Nephron progenitor cell (in vitro differentiated cells): ENCODE data around the gene ACOT9.
"Not testable (repeated sequence)": the region's sequence is repeated elsewhere in the genome, so short reads cannot be mapped to it uniquely, and the experiment has no call there.

ENCODE experiments used
- DNase-seq: peaks from one replicate; pipeline ENCODE4 v3.0.0; 2021
- H3K27ac Mint-ChIP-seq: 2 replicates; pipeline ENCODE4 v1.8.0; 2021; ENCODE audit warnings: mild to moderate bottlenecking, moderate library complexity, mixed read lengths
- H3K27me3 Mint-ChIP-seq: 2 replicates; pipeline ENCODE4 v1.8.0; 2021; ENCODE audit warnings: mild to moderate bottlenecking, low read depth, mixed read lengths; ENCODE audit not compliant: poor library complexity
- H3K36me3 Mint-ChIP-seq: 2 replicates; pipeline ENCODE4 v1.8.0; 2021; ENCODE audit warnings: low read depth, mixed read lengths
- H3K4me1 Mint-ChIP-seq: 2 replicates; pipeline ENCODE4 v1.8.0; 2021; ENCODE audit warnings: mixed read lengths
- H3K4me3 Mint-ChIP-seq: 2 replicates; pipeline ENCODE4 v1.8.0; 2021; ENCODE audit warnings: mild to moderate bottlenecking, moderate library complexity, mixed read lengths
- H3K9me3 Mint-ChIP-seq: 2 replicates; pipeline ENCODE4 v1.8.0; 2021; ENCODE audit warnings: mild to moderate bottlenecking, moderate library complexity, mixed read lengths
- TF ChIP-seq, protein P1 (sequence below): fragments of 200-600 bp; sonication (generic); IDR thresholded peaks from 2 replicates; pipeline ENCODE4 v1.5.0; 2021; ENCODE audit warnings: antibody characterized with exemption

The ACOT9 gene

DNA sequence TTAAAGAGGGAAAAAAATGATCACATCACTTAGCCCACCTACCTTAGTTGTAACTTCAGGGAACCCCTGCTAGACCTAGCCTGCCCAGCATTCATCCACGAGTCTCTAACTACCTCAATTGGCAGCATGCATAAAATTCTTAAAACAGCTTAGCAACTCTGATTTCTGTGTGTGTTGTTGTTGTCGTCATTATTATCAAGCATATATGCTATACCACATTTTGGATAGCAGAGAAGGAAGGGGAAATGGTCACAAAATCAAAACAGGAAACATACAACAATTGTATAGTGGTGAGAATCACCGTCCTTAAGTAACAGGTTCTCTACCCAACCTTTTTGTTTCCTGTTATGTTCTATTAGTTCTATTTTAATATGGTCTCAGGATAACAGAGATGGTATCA, 2.7 kb upstream of the ACOT9 start:
- no peaks in the 10 kb centered on the region for H3K9me3 Mint-ChIP-seq
- TF ChIP-seq, protein P1, sequence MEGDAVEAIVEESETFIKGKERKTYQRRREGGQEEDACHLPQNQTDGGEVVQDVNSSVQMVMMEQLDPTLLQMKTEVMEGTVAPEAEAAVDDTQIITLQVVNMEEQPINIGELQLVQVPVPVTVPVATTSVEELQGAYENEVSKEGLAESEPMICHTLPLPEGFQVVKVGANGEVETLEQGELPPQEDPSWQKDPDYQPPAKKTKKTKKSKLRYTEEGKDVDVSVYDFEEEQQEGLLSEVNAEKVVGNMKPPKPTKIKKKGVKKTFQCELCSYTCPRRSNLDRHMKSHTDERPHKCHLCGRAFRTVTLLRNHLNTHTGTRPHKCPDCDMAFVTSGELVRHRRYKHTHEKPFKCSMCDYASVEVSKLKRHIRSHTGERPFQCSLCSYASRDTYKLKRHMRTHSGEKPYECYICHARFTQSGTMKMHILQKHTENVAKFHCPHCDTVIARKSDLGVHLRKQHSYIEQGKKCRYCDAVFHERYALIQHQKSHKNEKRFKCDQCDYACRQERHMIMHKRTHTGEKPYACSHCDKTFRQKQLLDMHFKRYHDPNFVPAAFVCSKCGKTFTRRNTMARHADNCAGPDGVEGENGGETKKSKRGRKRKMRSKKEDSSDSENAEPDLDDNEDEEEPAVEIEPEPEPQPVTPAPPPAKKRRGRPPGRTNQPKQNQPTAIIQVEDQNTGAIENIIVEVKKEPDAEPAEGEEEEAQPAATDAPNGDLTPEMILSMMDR = no peak

DNA sequence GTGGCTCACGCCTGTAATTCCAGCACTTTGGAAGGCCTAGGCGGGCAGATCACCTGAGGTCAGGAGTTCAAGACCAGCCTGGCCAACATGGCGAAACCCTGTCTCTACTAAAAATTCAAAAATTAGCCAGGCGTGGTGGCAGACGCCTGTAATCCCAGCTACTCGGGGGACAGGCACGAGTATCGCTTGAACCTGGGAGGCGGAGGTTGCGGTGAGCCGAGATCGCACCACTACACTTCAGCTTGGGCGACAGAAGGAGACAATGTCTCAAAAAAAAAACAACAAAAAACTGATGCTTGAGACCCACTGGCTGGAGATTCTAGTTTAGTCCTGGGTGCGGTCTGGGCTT, 521 bp upstream of the ACOT9 start:
- not testable (repeated sequence) for H3K9me3 Mint-ChIP-seq, DNase-seq, H3K36me3 Mint-ChIP-seq
- Mint-ChIP-seq H3K27me3 (peaks cover 10% of the 10 kb centered on the region), H3K4me1 (peaks cover 16% of the 10 kb centered on the region), H3K4me3 (peak overlapping the region; percentile 75), H3K27ac (peak overlapping the region; percentile 88)

More for the DNA sequence above, 2.7 kb upstream of the ACOT9 start:
- Mint-ChIP-seq H3K4me3 (no peak overlapping the region), H3K4me1 (peaks cover 27% of the 10 kb centered on the region), H3K27me3 (peaks cover 6% of the 10 kb centered on the region), H3K27ac (no peak overlapping the region), H3K36me3 (peaks cover under 1% of the 10 kb centered on the region)
- no peak for DNase-seq

DNA sequence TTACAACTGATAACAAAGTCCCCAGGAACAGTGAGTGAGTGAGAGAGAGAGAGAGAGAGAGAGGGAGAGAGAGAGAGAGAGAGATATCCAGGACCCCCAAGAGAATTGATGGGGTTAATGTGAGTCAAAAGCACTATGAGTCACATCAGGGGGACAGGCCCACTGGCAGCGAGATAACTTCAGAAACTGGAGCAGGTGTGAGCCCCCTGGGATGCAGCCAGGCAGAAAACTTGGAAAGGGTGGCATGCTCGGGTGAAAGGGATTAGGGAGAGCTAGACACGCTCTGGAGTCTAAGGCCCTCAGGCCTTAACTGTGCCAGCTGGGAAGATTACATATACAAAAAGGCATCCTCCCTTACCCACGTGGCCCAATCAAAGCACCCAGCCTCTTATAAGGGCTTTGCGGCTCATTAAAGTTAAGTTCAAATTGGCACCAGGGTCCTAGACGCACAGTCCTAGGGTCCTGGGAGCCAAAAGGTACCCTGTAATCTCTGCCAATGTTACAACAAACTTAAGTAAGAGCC, 841 bp downstream of the ACOT9 start:
- peaks cover 10% of the 10 kb centered on the region for H3K36me3 Mint-ChIP-seq
- peak overlapping the region; percentile 86 for H3K4me3 Mint-ChIP-seq
- DNase-seq = peak; percentile 6
- H3K4me1 Mint-ChIP-seq = peaks cover 15% of the 10 kb centered on the region
- H3K27me3 Mint-ChIP-seq = peaks cover 10% of the 10 kb centered on the region
- peak overlapping the region; percentile 37 for H3K27ac Mint-ChIP-seq
- TF ChIP-seq, protein P1 = no peak
- H3K9me3 Mint-ChIP-seq = no peaks in the 10 kb centered on the region

DNA sequence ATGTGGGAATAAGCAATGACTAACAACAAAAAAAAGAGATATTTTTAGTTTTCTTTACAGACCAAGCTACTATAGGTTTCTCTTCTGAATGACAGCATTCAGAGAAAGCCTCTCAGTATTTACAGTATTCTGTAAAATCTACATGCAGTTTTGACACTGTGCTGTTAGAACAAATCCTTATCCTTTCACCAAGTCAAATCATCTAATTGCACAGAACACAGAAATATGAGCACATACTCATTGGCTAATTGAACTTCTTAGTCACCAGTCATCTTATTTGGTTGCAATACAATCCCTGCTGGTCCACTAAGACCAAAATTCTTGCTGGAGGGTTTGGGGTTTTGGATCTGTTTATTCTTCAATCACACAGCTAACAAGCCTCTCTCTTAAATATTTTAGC, 5.7 kb downstream of the ACOT9 start:
- no peaks in the 10 kb centered on the region for H3K9me3 Mint-ChIP-seq
- no peak for DNase-seq
- TF ChIP-seq, protein P1 = no peak
- peaks cover 20% of the 10 kb centered on the region for H3K4me1 Mint-ChIP-seq
- peaks cover 19% of the 10 kb centered on the region for H3K36me3 Mint-ChIP-seq
- no peak overlapping the region for H3K4me3 Mint-ChIP-seq
- peaks cover 8% of the 10 kb centered on the region for H3K27me3 Mint-ChIP-seq
- no peak overlapping the region for H3K27ac Mint-ChIP-seq

DNA sequence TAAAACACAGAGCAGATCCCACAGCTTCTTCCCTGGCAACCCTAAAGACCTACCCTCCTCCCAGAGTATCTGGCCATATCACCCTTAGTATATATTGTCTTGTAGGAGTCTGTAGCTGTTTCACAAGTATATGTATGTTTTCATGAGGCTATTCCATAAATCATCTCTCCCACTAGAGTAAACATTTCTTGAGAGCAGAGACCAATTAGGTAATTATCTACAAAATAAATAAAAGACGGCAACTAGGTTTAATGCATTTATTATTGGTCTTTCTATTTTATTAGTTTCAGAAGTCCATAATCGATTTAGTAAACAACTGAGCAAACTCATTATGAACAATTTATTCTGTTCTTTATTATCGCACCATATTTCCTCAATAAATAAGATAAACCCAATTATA, 7.0 kb downstream of the ACOT9 start:
- TF ChIP-seq, protein P1 = no peak
- DNase-seq = no peak
- Mint-ChIP-seq H3K4me1 (peaks cover 16% of the 10 kb centered on the region), H3K27ac (no peak overlapping the region), H3K9me3 (no peaks in the 10 kb centered on the region), H3K36me3 (peaks cover 29% of the 10 kb centered on the region), H3K4me3 (no peak overlapping the region), H3K27me3 (peaks cover 4% of the 10 kb centered on the region)

DNA sequence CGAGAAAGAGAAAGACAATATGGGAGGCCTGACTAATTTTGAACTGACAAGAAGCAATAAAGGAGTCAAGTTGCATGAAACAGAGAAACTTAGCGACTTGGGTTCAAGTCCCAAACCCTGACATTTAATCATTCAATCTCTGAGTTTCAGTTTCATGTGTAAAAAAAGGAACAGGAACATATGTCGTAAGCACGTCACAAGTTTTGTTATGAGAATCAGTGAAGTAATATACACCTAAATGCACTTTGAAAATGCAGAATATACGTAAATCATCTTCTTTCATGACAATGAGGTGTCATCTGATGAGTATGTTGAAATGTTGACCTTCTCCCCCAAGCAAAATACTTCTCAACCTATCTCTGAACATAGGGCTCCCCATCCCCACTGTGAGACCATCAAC, 10.4 kb downstream of the ACOT9 start:
- DNase-seq = no peak
- peaks cover 42% of the 10 kb centered on the region for H3K36me3 Mint-ChIP-seq
- H3K4me3 Mint-ChIP-seq = no peak overlapping the region
- no peaks in the 10 kb centered on the region for H3K9me3 Mint-ChIP-seq
- no peak overlapping the region for H3K27ac Mint-ChIP-seq
- peaks cover 16% of the 10 kb centered on the region for H3K4me1 Mint-ChIP-seq
- TF ChIP-seq, protein P1 = no peak
- H3K27me3 Mint-ChIP-seq = no peaks in the 10 kb centered on the region
